NCI-H510A treated with DMSO at 0.1 percent for 48 hours (cell line): ENCODE data around the gene NEIL1.

ENCODE experiments used
- DNase-seq: peaks from one replicate; lab custom pipeline; 2025; lab: John Stamatoyannopoulos, UW

Gene NEIL1

GRCh38 chr15:75356517-75356916 is 9.7 kb downstream of the NEIL1 start:
- DNase-seq, result no peak

- DNase-seq, result no peak
These were observed 11.3 kb downstream of the NEIL1 start for GRCh38 chr15:75357976-75358673.

DNA sequence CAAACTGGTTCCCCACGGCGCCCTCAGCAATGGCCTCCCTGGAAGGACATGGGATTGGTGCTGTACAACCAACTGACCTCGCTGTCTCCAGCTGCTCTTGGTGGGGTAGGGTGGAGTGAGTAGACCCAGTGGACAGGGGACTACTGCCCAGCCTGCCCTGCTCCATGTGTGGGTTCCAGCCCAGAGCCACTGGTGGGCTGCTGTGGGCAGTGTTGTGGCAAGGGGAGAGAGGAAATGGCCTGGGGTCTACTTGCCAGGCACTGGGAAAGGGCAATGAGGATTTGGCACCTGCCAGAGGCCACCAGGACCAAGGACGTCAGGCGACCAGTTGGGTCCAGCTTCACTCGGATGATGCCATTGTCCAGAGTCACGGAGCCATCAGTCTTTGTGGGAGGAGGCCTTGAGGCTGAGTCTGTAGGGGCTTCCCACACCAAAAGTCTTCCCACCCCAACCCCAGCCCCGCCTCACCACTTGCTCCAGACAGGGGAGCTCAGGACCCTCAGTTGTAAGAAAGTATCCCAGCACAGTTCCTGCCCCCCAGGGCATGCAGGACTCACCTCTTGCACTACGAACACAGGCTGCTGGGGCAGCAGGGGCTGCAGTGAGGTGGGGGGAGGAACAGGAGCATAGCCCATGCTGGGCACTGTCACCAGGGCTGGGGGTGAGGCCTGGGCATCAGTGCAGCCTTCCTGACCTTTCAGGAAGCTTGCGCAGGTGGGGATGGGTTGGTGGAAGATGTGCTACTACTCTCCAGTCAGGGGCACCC is 12.1 kb downstream of the NEIL1 start:
- DNase-seq, result no peak

DNA sequence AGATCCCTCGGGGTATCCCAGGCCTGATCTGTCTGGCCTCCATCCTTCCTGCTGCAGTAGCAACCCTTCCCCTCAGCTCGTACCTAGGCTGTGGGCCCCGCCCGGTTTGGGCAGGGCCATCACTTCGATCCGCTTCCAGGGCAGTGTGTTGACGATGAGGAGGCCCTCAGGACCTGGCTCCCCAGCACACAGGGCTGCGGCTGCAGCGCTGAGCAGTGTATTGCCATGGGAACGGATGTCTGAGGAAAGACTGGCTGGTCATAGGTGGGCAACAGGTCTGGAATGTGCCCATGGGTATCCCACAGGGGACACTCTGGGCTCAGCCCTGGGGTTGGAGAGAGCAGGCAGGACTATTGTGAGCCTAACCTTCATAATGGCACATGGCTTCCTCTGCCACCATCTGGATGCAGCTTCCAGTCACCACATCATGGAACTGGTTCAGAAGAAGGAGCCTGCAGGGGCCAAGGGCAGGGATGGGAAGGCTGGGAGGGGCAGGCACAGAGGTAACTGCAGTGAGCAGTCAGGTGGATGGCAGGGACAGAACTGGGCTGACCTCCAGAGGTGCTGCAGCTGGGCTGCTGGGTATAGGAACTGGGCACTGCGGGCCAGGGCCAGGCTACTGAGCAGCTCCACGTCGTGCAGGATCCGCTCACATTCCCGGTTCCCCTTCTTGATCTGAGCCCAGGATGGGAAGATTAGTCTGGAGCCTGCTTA is 12.9 kb downstream of the NEIL1 start:
- DNase-seq, result no peak

DNA sequence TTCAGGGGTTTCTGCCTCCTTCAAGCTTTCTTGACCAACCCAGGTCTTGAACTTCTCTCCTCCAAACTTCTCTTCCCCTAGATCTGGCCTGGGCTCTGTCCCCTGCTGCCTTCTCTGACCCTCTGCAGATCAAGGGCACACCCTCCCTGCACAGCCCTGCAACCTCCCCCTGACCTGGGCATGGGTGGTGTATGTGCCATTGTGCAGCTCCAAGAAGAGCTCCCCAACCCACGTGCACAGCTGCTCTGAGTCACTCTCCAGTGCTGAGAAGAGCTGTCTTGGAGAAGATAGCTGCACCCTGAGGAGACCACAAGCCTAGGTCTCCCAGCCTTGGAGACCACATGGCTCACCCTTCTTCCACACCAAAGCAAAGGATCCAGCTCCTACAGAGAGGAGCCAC is 13.6 kb downstream of the NEIL1 start:
- DNase-seq, result no peak

DNA sequence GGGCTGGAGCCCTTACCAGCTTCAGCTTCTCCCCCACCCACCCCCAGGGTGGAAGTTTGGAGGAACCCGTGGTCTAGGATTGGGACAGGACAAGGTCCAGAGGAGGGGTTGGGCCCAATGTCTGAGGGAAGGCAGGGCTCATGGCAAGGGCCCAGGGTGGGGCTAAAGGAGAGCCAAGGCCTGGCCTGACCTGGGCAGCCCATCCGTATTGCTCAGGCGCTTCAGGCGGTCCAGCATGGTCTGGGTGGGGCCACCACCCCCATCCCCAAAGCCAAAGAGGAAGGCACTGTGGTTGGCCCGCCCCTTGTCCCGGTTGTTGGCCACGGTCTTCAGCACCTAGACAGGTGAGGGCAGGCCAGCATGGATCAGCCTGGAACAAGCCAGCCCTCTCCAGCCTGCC is 14.0 kb downstream of the NEIL1 start:
- no peak for DNase-seq

GRCh38 chr15:75361361-75361988 is 14.6 kb downstream of the NEIL1 start:
- no peak for DNase-seq

- no peak for DNase-seq
These were observed 15.3 kb downstream of the NEIL1 start for GRCh38 chr15:75361989-75362641.

DNA sequence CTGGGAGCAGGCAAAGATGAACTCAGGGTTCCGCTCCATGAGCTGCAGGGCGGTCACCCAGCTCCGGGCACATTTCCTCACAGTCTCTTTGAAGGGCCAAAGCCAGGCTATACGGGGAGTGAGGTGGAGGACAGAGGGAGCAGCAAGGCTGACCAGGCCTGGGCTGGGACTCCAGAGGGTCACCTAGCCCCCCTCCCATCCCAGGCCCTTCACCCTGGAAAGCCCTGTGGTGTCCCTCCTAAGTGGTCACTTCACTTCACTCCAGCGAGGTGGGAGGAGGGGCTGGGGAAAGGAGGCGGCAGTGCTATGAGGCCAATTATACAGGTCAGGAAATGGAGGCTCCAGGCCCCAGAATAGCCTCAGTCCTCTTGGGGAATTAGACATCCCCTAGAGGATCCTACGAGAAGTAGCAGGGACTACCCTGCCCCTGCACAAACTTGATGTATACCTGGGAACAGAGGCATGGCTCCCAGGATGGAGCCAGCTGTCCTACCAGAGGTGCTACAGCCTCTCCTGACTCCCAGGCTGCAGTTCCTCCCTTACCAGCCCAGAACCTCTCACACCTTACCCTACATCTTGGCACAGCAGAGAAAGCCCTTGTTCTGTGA is 15.9 kb downstream of the NEIL1 start:
- DNase-seq, result no peak

DNA sequence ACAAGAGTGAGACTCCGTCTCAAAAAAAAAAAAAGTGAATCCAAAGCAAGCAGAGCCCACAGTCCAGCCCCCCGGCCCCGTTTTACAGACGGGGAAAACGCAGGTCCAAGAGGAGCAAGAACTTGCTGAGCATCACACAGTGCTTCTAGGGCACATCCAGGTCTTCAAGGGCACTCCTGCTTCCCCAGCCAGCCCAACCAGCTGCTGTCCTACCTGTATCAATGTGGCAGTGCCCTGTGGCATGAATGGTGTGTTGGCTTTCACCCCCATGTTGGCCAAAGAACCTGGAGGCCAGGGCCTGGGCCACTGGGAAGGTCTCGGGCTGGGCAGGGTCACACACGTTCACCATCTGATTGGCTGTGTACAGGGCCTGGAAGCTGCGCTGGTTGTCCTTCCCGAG is 16.9 kb downstream of the NEIL1 start:
- DNase-seq, result no peak

DNA sequence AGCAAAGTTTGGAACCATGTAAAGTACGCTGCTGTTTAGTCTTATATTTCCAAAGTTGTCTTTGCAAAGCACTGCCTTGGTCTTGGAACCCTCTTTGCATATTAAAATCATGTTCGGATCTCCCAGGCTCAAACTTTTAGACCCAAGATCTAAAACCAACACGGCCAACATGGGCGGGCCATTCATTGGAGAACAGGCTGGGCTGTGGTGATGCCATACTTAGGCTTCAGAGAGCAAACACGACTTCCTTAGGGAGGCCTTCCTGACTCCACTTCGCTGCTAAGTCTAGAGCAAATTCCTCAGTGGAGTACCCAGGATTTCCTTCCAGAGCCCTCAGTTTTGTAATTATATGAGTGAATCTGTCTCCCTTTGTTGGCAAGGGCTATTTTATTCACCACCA is 18.0 kb downstream of the NEIL1 start:
- DNase-seq, result no peak

- no peak for DNase-seq
These were observed 19.3 kb downstream of the NEIL1 start for GRCh38 chr15:75366163-75366562.

- no peak for DNase-seq
These were observed 20.2 kb downstream of the NEIL1 start for GRCh38 chr15:75367006-75367405.

DNA sequence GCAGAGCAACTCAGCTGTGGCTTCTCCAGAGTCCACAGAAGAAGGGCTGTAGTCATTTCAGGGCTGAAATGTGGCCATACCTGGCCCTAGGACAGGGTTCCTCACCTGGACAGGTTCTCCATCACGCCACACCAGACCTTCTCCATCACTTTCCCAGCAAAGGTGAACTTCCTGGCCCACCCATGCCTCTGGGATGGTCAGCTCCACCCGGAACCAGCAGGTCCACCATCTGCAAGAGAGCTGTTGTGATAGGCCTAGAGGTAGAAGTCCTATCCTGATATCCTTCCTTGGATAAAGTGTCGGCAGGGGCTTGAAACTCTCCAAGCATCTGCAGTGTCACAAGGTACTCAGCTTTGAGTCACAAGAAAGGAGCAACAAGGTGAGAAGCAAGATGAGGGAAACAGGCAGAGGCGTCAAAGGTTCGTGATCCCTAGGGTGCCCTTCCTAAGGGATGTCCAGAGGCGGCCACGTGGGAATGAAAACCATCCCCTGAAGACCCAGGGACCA is 20.6 kb downstream of the NEIL1 start:
- DNase-seq, result no peak

- peak; percentile 94 for DNase-seq
These were observed 21.3 kb downstream of the NEIL1 start, which contains the start of gene MAN2C1 for GRCh38 chr15:75367913-75368688. Gene MAN2C1 (minus strand): TSS chr15:75368607. CDS start chr15:75368583, 24 bp downstream.

- DNase-seq, result no peak
These were observed 21.9 kb downstream of the NEIL1 start for GRCh38 chr15:75368689-75369239.

GRCh38 chr15:75369897-75370581 is 23.2 kb downstream of the NEIL1 start:
- no peak for DNase-seq

DNA sequence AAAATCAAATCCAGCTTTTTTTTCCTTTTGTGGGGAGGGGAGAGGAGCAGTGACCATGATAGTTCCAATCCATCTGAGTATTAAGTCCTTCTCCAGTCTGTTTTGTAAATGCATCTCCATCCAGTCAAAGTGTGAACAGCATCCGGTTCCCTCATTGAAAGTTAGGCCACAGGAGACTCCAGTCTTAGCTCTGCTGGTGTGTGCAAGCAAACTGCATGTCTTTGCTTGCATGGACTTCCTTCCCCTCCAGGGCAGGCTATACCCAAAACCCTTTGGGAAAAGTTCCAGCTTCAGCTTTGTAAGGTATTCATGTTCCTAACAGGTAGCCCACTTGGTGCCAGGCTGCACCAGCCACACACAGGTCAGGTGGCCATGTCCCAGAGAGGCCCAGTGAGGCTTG is 24.6 kb downstream of the NEIL1 start:
- DNase-seq, result no peak

- DNase-seq, result no peak
These were observed 25.3 kb downstream of the NEIL1 start for GRCh38 chr15:75371901-75372688.
